ENCODE results near the gene SRSF1. TPM values are rescaled to one million over a fixed set of nuclear protein-coding genes. Genes with fewer than 3 reads are reported as not detected.

Gene SRSF1
- total RNA-seq, 1 donor from 2014 or later: 158 TPM

- Mint-ChIP-seq H3K4me1 (ENCODE audit: unreplicated experiment) (peaks cover 11% of the 10 kb centered on the region), H3K36me3 (ENCODE audit: unreplicated experiment) (peaks cover 17% of the 10 kb centered on the region), H3K27me3 (ENCODE audit: unreplicated experiment) (no peaks in the 10 kb centered on the region), H3K27ac (ENCODE audit: unreplicated experiment) (no peak overlapping the region), H3K4me3 (ENCODE audit: unreplicated experiment) (no peak overlapping the region), H3K9me3 (ENCODE audit: unreplicated experiment) (no peaks in the 10 kb centered on the region)
- no peak for DNase-seq (ENCODE audit: extremely low spot score, unreplicated experiment)
- TF ChIP-seq CTCF (IDR thresholded peaks at IDR 0.05): no peak
Observed at GRCh38 chr17:57997085-57997809, 9.8 kb downstream of the SRSF1 start.

GRCh38 chr17:57995076-57995956 is 11.7 kb downstream of the SRSF1 start:
- Mint-ChIP-seq H3K36me3 (ENCODE audit: unreplicated experiment) (peaks cover 13% of the 10 kb centered on the region), H3K4me3 (ENCODE audit: unreplicated experiment) (no peak overlapping the region), H3K4me1 (ENCODE audit: unreplicated experiment) (peaks cover 12% of the 10 kb centered on the region), H3K9me3 (ENCODE audit: unreplicated experiment) (no peaks in the 10 kb centered on the region), H3K27me3 (ENCODE audit: unreplicated experiment) (no peaks in the 10 kb centered on the region), H3K27ac (ENCODE audit: unreplicated experiment) (peak overlapping the region; percentile 44)
- TF ChIP-seq CTCF (IDR thresholded peaks at IDR 0.05): peak; percentile 59
- no peak for DNase-seq (ENCODE audit: extremely low spot score, unreplicated experiment)

GRCh38 chr17:57994436-57994835 is 12.6 kb downstream of the SRSF1 start:
- no peaks in the 10 kb centered on the region for H3K9me3 Mint-ChIP-seq (ENCODE audit: unreplicated experiment)
- peaks cover 20% of the 10 kb centered on the region for H3K4me1 Mint-ChIP-seq (ENCODE audit: unreplicated experiment)
- TF ChIP-seq CTCF (IDR thresholded peaks at IDR 0.05): no peak
- H3K4me3 Mint-ChIP-seq (ENCODE audit: unreplicated experiment): no peak overlapping the region
- DNase-seq (ENCODE audit: extremely low spot score, unreplicated experiment): no peak
- H3K27ac Mint-ChIP-seq (ENCODE audit: unreplicated experiment): no peak overlapping the region
- H3K27me3 Mint-ChIP-seq (ENCODE audit: unreplicated experiment): no peaks in the 10 kb centered on the region
- H3K36me3 Mint-ChIP-seq (ENCODE audit: unreplicated experiment): peaks cover 10% of the 10 kb centered on the region

- no peak for TF ChIP-seq CTCF (IDR thresholded peaks at IDR 0.05)
- Mint-ChIP-seq H3K27ac (ENCODE audit: unreplicated experiment) (no peak overlapping the region), H3K9me3 (ENCODE audit: unreplicated experiment) (no peaks in the 10 kb centered on the region), H3K4me3 (ENCODE audit: unreplicated experiment) (no peak overlapping the region), H3K27me3 (ENCODE audit: unreplicated experiment) (no peaks in the 10 kb centered on the region), H3K4me1 (ENCODE audit: unreplicated experiment) (peaks cover 27% of the 10 kb centered on the region), H3K36me3 (ENCODE audit: unreplicated experiment) (peaks cover 10% of the 10 kb centered on the region)
- no peak for DNase-seq (ENCODE audit: extremely low spot score, unreplicated experiment)
Observed at GRCh38 chr17:57993471-57994365, 13.3 kb downstream of the SRSF1 start.
